Uterus (tissue), 2 donors: ENCODE data around the gene ZYG11A.

Source experiments
- POLR2A ChIP-seq, 2 donors: fragments of 450-650 bp; IDR thresholded peaks; one replicate each; pipeline ENCODE4 v1.6.1; 2016; ENCODE audit warnings: antibody characterized with exemption in 2 of 2, mild to moderate bottlenecking in 1 of 2, moderate library complexity in 1 of 2
- TF ChIP-seq, protein P1 (sequence below), 4 experiments: fragments of 200-600 bp in 2 of 4; fragments of 450-650 bp in 2 of 4; sonication (generic) in 2 of 4; IDR thresholded peaks; one replicate each; pipeline ENCODE4 v1.5.1; 2016 to 2019; ENCODE audit warnings: antibody characterized with exemption in 4 of 4, mild to moderate bottlenecking in 2 of 4, moderate library complexity in 1 of 4

DNA sequence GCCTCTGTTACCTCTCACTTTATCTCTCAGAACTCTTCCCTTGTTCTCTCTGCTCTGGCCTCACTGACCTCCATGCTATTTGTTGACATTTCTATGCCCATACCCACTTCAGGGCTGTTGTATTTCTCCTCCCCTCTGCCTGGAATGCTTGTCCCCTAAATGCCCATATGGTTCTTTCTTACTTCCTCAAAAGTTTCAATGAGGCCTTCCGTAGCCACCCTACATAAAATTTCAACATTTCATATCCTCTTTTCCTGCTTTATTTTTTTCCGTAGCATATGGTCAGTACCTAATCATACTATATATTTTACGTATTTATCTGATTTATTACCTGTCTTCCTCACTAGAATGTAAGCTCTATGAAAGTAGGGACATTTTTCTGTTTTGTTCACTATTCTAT, 47.1 kb upstream of the ZYG11A start:
- TF ChIP-seq, protein P1, sequence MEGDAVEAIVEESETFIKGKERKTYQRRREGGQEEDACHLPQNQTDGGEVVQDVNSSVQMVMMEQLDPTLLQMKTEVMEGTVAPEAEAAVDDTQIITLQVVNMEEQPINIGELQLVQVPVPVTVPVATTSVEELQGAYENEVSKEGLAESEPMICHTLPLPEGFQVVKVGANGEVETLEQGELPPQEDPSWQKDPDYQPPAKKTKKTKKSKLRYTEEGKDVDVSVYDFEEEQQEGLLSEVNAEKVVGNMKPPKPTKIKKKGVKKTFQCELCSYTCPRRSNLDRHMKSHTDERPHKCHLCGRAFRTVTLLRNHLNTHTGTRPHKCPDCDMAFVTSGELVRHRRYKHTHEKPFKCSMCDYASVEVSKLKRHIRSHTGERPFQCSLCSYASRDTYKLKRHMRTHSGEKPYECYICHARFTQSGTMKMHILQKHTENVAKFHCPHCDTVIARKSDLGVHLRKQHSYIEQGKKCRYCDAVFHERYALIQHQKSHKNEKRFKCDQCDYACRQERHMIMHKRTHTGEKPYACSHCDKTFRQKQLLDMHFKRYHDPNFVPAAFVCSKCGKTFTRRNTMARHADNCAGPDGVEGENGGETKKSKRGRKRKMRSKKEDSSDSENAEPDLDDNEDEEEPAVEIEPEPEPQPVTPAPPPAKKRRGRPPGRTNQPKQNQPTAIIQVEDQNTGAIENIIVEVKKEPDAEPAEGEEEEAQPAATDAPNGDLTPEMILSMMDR (IDR thresholded peaks at IDR 0.05): no peak
- TF ChIP-seq POLR2A (IDR thresholded peaks at IDR 0.05): no peak
